HuH-7.5 (cell line): ENCODE measurements around the gene AAR2.

ENCODE experiments used
- DNase-seq: peaks from one replicate; pipeline ENCODE4 v3.0.0; 2011; ENCODE audit warnings: low spot score

The AAR2 gene

DNA sequence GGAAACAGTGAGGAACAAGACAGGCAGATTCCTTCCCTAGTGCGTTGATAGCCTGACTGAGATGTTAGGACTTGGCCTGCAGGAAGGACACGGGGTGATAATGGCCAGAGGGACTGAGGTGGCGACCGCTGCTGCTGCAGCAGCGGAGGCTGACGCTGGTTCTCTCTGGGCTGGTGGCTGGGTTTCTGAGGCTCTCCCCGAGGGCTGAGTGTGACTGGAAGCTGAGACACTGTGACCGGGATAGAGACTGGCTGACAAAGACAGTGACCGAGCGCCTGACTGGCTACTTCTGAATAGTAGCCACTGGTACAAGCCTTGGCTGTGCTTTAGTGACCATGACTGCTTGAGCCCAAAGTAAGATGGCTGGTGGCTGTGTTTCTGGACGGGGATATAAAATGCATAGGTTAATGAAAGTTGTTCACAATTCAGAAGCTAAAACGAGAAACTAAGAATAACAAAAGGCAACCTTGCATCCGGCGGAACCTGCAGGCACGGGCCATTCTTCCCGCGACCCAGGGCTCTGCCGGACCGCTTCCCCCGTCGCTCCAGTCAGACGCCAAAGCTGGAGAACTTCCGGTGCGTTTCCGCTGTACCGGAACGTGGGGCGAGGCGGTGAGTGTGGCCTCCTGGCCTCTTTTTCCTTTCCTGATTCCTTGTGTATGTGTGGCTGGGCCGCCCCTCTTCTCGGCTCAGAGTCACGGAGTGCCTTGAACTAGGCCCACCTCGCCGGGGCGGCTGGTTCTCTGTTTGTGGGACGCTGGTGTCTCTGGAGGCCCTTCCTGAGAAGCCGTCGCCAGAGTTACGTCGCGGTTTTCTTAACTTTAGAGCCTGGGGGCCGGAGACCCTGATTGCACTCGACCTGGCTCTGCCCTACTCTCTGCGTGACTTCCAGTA is at the start of gene AAR2:
AAR2 (plus strand) TSS at position 587 of the 894 bp plus-strand sequence. CDS start 3,391 bp downstream, outside the sequence.
- DNase-seq, result peak; percentile 67

DNA sequence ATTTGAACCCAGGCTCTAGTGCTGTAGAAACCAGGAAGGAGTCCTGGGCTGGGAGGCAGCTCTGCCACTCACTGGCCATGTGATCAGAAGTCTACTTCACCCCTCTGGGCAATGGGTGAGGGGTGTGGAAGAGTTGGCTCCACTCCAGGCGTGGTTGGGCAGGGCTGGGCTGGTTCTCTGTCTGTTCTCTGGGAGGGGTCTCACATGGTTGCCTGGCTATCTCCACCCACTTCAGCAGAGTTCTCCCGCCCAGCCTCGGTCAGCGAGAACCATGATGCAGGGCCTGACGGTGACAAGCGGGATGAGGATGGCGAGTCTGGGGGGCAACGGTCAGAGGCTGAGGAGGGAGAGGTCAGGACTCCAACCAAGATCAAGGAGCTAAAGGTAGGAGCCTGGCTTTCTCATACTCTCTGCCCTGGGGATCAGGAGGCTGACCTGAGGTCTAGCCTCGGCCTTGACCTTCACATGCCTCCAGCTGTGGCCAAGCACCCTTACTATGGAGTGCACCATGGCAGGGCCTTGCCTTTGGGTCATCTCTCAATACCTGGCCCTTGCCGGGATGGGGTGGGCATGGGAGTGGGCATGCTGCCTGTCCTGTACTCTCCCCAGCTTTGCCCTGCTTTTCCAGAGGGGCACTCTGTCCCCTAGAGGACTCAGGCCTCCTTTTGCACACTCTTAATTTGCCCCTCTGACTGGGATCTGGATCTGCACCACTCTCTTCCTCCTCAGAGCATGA is 42.1 kb upstream of the AAR2 start:
- DNase-seq, result no peak

GRCh38 chr20:36196676-36197075 is 39.6 kb upstream of the AAR2 start:
- no peak for DNase-seq

- no peak for DNase-seq
Measured at GRCh38 chr20:36197271-36197670, 39.0 kb upstream of the AAR2 start.

- peak; percentile 86 for DNase-seq
Measured at GRCh38 chr20:36199345-36200257, 36.7 kb upstream of the AAR2 start.

DNA sequence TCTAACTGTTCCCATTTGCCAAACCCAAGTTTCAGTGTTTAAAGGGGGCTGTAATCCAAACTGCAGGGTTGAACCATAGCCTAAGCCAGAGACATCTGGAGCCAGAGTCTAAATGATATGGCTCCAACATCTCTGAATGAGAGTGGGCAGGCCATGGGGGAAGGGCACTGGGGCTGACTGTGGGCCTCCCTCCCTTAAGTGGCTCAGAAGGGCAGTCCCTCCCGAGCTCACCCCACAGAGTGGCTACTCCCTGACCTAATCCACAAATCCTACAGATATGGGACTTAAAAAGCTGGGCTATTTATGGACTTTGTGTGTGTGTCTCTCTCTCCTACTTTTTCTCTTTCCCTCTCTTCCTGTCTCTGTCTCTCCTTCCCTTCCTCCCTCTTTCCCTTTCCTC is 35.8 kb upstream of the AAR2 start:
- no peak for DNase-seq

GRCh38 chr20:36201198-36201597 is 35.1 kb upstream of the AAR2 start:
- no peak for DNase-seq

DNA sequence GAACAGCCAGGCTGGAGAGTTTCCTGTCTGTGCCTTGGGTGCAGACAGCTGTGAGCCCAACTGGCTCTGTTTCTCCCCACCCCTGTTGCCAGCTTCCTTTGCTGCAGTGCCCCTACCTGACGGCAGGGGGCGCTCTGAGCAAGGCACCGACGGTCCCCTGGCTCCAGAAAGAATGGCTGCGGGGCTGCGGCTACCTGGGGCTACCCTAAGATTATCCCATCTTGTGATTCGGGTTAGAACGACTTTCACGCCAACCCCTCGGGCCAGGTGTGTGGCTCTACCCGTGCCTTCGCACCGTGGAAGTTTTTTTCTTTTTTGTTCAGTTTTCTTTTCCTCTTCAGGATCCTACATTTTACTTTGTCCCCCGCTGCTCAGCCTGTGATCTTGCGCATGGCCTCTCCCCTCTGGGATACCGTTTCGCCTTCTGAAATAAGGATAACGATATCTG is 33.4 kb upstream of the AAR2 start:
- peak; percentile 86 for DNase-seq

DNA sequence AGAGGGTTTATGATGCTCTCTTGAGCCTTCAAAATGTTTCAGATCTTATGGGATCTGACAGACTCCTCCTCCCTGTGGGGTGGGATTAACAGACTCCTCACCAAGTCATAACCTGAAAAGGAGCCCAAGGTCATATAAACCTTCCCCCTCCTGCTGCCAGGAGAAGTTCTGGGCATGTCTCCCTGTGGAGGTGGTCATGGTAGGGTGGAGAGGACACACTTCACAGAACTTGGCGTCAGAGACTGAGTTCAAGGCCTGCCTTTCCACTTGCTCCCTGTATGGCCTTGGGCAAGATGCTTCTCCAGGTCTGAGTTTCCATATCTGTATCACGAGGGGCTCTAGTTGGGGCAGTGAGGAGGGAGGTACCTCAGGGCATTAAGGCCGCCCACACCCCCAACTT is 32.4 kb upstream of the AAR2 start:
- DNase-seq, result no peak

- DNase-seq, result no peak
Measured at GRCh38 chr20:36205026-36205425, 31.3 kb upstream of the AAR2 start.

DNA sequence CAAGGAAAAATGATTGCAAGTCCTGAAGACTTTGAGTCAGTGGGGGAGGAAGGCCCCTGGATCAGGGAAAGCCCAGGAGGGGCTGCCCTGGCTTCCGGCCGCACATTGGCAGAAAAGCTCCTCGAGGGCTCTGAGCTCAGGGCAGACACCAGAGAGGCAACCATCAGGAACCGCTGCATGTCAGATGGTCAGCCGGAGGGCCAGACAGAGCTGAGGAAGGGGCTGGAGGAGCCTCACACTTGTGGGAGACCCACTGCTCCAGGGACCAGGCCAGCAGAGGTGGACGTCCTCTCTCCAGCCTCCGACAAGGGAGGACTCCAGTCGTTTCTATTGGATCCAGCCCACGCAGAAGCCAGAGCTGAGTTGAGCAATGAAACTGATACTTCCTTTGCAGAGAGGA is 30.2 kb upstream of the AAR2 start:
- DNase-seq, result no peak

- DNase-seq, result no peak
Measured at GRCh38 chr20:36206641-36207040, 29.6 kb upstream of the AAR2 start.

DNA sequence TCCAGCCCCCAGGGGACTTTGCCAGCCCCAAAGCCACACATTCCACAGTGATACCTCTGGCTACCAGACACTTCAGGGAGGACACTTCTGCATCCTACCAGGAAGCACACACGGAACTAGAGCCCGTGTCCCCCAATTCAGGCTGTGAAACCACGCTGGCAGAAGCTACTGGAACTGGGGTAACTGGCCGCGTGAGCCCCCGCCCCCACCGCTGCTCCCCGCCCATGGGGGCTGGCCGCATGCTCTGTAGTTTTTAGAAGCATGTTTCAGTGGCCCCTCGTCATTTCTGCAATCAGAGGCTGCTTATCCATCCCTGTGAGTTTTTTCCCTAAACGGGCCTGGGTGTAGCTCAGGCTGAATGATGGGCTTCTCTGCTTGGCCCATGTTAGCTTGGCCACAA is 28.7 kb upstream of the AAR2 start:
- no peak for DNase-seq

DNA sequence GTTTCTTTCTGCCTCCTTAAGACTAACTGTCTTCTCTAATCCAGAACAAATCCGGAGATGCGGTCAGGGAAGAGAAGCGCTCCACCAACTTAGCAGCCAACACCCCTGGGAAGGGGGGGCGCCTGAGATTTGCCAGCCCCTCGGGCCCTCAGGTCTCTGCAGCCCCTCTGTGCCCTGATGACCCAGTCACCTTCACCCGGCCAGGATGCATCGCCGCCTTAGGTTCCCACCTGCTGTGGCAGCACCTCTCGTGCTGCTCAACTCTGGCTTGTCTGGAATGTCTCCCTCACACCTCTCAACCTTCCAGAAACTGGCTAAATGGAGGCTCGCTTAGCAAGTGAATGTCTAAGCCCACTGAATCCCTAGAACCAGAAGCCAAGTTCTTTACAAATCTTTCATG is 28.0 kb upstream of the AAR2 start:
- no peak for DNase-seq

DNA sequence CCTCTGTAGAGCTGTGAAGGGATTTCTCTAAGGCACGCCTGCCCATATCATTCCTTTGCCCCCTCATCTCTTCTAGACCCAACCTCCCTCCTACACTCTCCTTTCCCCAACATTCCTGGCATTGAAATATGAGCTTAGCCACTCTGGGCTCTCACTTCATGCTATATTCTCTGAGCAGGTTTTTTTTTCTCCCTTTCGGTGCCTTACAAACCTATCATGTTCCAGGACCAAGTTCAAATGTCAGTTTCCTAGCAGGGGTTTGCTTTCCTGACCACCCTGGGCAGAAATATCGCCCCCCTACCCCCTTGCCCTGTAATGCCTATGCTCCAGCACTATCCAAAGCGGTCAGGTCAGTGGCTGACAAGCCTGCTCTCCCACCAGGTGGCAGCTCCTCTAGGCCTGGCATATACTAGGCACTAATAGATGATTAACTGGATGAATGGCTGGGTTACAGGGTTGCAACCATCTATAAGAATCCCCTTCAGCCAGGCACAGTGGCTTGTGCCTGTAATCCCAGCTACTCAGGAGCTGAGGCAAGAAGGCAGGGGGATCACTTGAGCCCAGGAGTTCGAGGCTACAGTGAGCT is 25.7 kb upstream of the AAR2 start:
- no peak for DNase-seq

GRCh38 chr20:36213362-36213761 is 22.9 kb upstream of the AAR2 start:
- no peak for DNase-seq

DNA sequence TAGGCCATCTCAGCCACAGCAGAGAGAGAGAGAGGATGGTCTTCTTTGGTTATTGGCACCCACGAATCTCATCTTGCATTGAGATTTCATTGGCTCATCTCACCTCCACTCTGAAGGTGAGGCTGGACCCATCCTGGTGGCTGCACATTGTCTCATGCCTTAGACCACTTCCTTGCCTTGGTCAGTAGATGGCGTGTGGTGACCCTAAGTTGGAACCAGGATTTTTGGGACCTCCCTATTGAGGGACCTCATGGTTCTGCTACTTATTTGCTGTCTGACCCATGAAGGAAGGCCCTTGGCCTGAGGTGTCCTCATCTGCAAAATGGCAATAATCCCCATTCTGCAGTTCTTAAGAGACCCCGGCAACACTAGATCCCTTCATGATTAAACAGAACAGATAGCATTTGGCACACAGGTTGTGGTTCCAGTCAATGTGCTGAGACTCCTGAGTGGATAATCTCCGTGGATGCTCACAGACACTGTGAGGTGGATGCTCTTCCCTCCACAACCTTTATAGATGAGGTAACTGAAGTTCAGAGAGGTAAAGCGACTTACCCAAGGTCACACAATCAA is 21.5 kb upstream of the AAR2 start:
- peak; percentile 52 for DNase-seq

DNA sequence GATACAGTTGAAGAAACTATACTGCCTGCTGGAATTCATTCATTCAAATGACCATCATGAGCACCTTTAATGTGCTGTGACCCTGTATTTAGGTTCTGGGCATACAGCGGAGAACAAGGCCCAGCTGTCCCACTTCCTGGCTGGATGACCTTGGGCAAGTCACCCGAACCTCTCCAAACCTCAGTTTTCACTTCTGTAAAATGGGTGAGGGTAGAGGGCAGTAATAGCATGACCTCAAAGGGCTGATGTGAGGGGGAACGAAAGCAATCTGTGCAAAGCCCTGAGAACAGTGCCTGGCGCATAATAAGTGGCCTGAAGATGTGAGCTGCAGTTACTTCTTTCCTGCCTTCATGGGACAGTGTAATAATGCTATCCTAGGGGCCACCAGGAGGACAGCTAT is 20.5 kb upstream of the AAR2 start:
- no peak for DNase-seq

DNA sequence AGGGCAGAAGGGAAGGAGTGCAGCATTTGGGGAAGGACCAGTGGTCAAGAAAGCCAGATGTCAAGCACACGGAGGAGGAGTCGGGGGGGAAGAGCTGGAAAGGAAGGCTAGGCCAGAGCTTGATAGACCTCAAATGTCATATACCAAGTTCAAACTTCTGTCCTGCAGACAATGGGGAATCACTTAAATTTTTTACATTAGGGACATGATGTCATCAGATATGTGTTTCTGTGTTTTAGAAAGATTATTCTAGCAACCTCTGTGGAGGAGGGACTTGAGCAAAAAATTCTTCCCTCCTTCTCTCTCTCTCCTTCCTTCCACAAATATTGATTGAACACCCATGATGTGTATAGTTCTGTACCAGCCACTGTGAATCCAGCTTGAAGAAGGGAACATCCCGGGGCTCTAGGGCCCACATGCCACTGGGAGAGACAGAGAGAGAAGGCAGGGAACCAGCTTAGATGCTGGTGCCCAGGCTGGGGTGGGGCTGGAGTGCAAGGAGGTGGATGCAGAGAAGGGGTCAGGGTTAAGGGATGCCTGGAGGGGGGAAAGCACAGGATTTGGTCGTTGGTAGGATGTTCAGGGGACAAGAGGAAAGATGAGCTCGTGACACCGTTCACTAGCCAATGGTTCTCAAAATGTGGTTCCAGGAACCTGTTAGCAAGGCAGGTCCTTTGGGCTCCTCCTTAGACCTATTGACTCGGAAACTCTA is 19.8 kb upstream of the AAR2 start:
- no peak for DNase-seq

GRCh38 chr20:36217226-36217625 is 19.1 kb upstream of the AAR2 start:
- DNase-seq, result peak; percentile 69
